WTC11 (cell line): Measurements from ENCODE around the gene SAMD4A.

Source experiments
- E2F1 ChIP-seq: sonication (generic); formaldehyde crosslinking; IDR thresholded peaks from 2 replicates; pipeline ENCODE4 v1.8.0; 2022; ENCODE audit warnings: mild to moderate bottlenecking, missing genetic modification reagents
- FOXK1 ChIP-seq: sonication (generic); formaldehyde crosslinking; IDR thresholded peaks from 2 replicates; pipeline ENCODE4 v1.8.0; 2022; ENCODE audit warnings: mild to moderate bottlenecking, moderate library complexity, missing genetic modification reagents
- NFYB ChIP-seq: sonication (generic); formaldehyde crosslinking; conservative IDR thresholded peaks from 2 replicates; pipeline ENCODE4 v1.8.0; 2022; ENCODE audit warnings: low read depth, missing genetic modification reagents
- NR1H2 ChIP-seq: sonication (generic); formaldehyde crosslinking; IDR thresholded peaks from 2 replicates; pipeline ENCODE4 v1.9.0; 2021; ENCODE audit warnings: mild to moderate bottlenecking, moderate library complexity, missing genetic modification reagents
- TF ChIP-seq, protein P1 (sequence below): fragments of 200-600 bp; IDR thresholded peaks from 2 replicates; pipeline ENCODE4 v1.8.0; 2022; ENCODE audit warnings: antibody characterized with exemption
- TF ChIP-seq, protein P2 (sequence below): sonication (generic); formaldehyde crosslinking; IDR thresholded peaks from 2 replicates; pipeline ENCODE4 v1.8.1; 2022; ENCODE audit warnings: low read depth, missing genetic modification reagents, borderline replicate concordance

GRCh38 chr14:54718046-54718445, 151.1 kb downstream of the SAMD4A start:
- TF ChIP-seq, protein P1, sequence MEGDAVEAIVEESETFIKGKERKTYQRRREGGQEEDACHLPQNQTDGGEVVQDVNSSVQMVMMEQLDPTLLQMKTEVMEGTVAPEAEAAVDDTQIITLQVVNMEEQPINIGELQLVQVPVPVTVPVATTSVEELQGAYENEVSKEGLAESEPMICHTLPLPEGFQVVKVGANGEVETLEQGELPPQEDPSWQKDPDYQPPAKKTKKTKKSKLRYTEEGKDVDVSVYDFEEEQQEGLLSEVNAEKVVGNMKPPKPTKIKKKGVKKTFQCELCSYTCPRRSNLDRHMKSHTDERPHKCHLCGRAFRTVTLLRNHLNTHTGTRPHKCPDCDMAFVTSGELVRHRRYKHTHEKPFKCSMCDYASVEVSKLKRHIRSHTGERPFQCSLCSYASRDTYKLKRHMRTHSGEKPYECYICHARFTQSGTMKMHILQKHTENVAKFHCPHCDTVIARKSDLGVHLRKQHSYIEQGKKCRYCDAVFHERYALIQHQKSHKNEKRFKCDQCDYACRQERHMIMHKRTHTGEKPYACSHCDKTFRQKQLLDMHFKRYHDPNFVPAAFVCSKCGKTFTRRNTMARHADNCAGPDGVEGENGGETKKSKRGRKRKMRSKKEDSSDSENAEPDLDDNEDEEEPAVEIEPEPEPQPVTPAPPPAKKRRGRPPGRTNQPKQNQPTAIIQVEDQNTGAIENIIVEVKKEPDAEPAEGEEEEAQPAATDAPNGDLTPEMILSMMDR = no peak
- TF ChIP-seq E2F1 (CRISPR knock-in tag) = no peak
- no peak for TF ChIP-seq FOXK1 (CRISPR knock-in tag)
- no peak for TF ChIP-seq NFYB (CRISPR knock-in tag)
- no peak for TF ChIP-seq NR1H2
- TF ChIP-seq, protein P2, sequence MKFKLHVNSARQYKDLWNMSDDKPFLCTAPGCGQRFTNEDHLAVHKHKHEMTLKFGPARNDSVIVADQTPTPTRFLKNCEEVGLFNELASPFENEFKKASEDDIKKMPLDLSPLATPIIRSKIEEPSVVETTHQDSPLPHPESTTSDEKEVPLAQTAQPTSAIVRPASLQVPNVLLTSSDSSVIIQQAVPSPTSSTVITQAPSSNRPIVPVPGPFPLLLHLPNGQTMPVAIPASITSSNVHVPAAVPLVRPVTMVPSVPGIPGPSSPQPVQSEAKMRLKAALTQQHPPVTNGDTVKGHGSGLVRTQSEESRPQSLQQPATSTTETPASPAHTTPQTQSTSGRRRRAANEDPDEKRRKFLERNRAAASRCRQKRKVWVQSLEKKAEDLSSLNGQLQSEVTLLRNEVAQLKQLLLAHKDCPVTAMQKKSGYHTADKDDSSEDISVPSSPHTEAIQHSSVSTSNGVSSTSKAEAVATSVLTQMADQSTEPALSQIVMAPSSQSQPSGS (CRISPR knock-in tag) = no peak
